Measurements from ENCODE around the gene C16orf87. TPM values are rescaled to one million over a fixed set of nuclear protein-coding genes. Genes with fewer than 3 reads are reported as not detected.

The C16orf87 gene
- total and polyA plus RNA-seq, 2 experiments from 2014 or later = 7.9 to 17.6 TPM

DNA sequence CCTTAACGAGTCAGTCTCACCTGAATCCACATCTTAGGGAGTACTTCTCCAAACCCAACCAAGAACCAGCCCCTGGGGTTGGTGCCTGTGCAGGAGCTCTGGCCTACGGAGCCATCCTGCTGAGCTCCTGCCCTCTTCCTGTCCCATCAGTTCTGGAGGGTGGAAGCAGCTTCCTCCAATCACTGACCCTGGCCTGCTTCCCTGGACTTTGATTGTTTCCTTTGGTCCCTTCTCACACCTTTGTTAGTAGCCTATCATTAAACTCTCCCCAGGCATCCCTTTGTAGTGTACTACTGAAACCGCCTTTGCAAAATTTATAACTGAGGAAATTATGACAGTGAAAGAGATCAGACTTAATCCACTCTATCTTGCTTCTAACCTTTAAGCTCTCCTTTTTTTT, 21.1 kb upstream of the C16orf87 start:
- no peak overlapping the region for H2AFZ ChIP-seq

DNA sequence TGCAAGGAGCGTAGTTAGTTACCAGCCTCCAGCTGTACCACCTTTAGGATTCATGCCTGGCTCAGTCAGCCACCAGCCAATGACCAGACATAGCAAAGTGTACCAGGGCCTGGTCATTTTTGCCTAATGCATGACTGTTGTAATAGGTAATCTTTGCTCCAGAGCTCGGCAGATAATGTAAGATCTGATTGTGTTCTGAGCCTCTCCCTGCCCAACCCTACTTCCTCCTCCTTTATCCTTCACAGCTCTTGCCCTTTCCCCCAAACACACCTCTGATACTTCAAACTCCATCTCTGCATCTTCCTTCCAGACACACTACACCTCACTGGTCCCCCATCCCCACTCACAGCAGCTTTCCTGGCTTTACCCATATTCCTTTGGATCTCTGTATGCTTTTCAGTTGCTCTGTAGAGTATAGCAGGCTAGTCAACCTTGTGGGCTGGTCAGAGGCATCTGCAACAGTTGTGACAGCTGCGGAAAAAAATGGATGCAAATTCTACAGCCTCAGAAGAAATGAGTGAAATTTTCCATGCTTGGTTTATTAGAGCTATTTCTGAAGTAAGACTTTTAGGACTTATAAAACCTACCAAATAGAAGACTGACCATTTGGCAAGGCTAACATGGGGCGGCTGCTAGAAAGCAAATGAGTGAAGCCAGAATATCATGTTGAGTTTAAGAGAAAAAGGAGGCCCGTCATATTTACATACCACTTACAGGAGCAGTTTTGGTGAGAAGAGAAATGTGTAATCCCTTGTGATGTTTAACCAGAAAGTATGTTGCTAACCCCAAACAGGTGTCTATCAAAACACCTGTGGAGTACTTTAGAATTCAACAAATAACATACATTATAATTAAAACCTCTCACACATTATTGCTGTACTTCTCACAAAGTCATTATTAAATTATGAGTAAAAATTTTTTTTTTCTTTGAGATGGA, 19.9 kb upstream of the C16orf87 start:
- TF ChIP-seq EZH2phosphoT487 (IDR thresholded peaks at IDR 0.05; ENCODE audit: insufficient read depth, low read depth) (no peak), EZH2 (IDR thresholded peaks at IDR 0.05; ENCODE audit: insufficient read depth, poor library complexity, severe bottlenecking) (no peak)
- no peaks in the 10 kb centered on the region for H3K4me1 ChIP-seq (ENCODE audit: insufficient read depth)
- no peaks in the 10 kb centered on the region for H3K36me3 ChIP-seq (ENCODE audit: low read depth)
- no peak overlapping the region for H3K4me3 ChIP-seq
- no peaks in the 10 kb centered on the region for H3K9me2 ChIP-seq (ENCODE audit: insufficient read depth)
- in situ Hi-C loops (cut with MboI) = no loop called here
- no peak overlapping the region for H3K9ac ChIP-seq
- no peaks in the 10 kb centered on the region; the same call in 1 of the 2 replicates for H3K27me3 ChIP-seq (replicated peaks; ENCODE audit: insufficient read depth)
- H3K4me2 ChIP-seq (ENCODE audit: unreplicated experiment) = no peak overlapping the region
- H2AFZ ChIP-seq = no peak overlapping the region
- WGBS, 2 experiments (ENCODE audit: low coverage in 1 of 2, low lambda C conversion rate in 2 of 2, missing lambda C conversion rate in 2 of 2) = 56 to 73% methylated on average over 5 of the region's 5 CpGs
- H3K27ac ChIP-seq = no peak overlapping the region
- DNase-seq = no peak
- no peaks in the 10 kb centered on the region for H3K79me2 ChIP-seq (ENCODE audit: insufficient read depth)
- no peaks in the 10 kb centered on the region for H3F3A ChIP-seq (ENCODE audit: insufficient read depth)
- no peaks in the 10 kb centered on the region for H4K20me1 ChIP-seq (ENCODE audit: insufficient read depth)
- H3K9me3 ChIP-seq (ENCODE audit: low read depth) = no peaks in the 10 kb centered on the region

More for the DNA sequence above, 21.1 kb upstream of the C16orf87 start:
- Histone ChIP-seq H3K9me3 (ENCODE audit: low read depth) (no peaks in the 10 kb centered on the region), H3K27ac (no peak overlapping the region), H3K79me2 (ENCODE audit: insufficient read depth) (no peaks in the 10 kb centered on the region), H3K4me3 (no peak overlapping the region), H3F3A (ENCODE audit: insufficient read depth) (peaks cover 1% of the 10 kb centered on the region; the same call in 1 of the 2 replicates), H3K27me3 (replicated peaks; ENCODE audit: insufficient read depth) (no peaks in the 10 kb centered on the region; the same call in 1 of the 2 replicates), H3K4me1 (ENCODE audit: insufficient read depth) (no peaks in the 10 kb centered on the region), H4K20me1 (ENCODE audit: insufficient read depth) (no peaks in the 10 kb centered on the region), H3K9ac (no peak overlapping the region), H3K4me2 (ENCODE audit: unreplicated experiment) (no peak overlapping the region), H3K36me3 (ENCODE audit: low read depth) (no peaks in the 10 kb centered on the region), H3K9me2 (ENCODE audit: insufficient read depth) (no peaks in the 10 kb centered on the region)
- no peak for DNase-seq
- in situ Hi-C loops (cut with MboI) = no loop called here
- no peak for TF ChIP-seq EZH2phosphoT487 (IDR thresholded peaks at IDR 0.05; ENCODE audit: insufficient read depth, low read depth)
- TF ChIP-seq EZH2 (IDR thresholded peaks at IDR 0.05; ENCODE audit: insufficient read depth, poor library complexity, severe bottlenecking) = no peak
- WGBS, 2 experiments (ENCODE audit: low coverage in 1 of 2, low lambda C conversion rate in 2 of 2, missing lambda C conversion rate in 2 of 2) = 62 to 65% methylated on average over 3 of the region's 3 CpGs

DNA sequence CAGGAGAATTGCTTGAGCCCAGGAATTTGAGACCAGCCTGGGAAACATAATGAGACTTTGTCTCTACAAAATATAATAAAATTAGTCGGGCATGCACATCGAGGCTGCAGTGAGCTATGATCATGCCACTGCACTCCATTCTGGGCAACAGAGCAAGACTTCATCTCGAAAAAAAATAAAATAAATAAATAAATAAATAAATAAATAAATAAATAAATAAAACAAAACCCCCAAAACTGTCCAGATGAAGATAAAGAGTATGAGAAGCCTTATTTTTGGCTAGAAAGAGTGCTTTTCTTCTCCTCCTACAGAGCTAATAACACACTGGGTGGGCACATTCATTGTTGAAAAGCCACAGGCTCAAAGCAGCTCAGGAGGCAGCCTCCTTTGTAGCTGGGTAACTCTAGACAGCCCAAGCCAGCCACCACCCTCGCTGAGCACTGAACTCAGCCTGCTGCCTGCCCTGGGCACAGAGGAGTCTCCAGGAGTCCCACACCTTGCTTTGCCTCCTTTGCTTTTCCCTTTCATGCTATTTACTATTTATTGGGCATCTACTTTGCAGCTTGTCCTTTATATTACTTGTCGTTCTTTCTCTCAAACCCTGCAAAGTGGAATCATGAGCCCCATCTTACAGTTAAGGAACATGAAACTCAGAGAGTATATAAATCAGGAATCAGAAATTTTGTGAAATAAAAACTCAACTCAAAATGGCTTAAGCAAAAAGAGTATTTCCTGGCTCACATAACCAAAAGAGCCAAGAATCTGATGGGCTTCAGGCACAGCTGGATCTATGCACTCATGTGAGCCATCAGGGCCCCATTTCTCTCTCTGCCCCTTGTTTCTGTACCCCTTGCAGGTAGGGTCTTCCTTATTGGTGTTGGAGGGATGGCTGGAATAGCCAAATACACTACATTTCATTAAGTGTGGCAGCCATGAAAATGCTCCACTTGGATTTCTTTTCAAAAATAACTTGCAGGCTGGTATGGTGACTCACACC, 18.1 kb upstream of the C16orf87 start:
- H3K4me3 ChIP-seq = no peak overlapping the region
- no peak for DNase-seq
- TF ChIP-seq EZH2 (IDR thresholded peaks at IDR 0.05; ENCODE audit: insufficient read depth, poor library complexity, severe bottlenecking) (no peak), EZH2phosphoT487 (IDR thresholded peaks at IDR 0.05; ENCODE audit: insufficient read depth, low read depth) (no peak)
- no peaks in the 10 kb centered on the region for H3K36me3 ChIP-seq (ENCODE audit: low read depth)
- H3K9ac ChIP-seq = no peak overlapping the region
- WGBS, 2 experiments (ENCODE audit: low coverage in 1 of 2, low lambda C conversion rate in 2 of 2, missing lambda C conversion rate in 2 of 2) = 59 to 64% methylated on average over 5 of the region's 5 CpGs
- no peak overlapping the region for H3K27ac ChIP-seq
- H3K27me3 ChIP-seq (replicated peaks; ENCODE audit: insufficient read depth) = no peaks in the 10 kb centered on the region; the same call in 1 of the 2 replicates
- H3K4me1 ChIP-seq (ENCODE audit: insufficient read depth) = no peaks in the 10 kb centered on the region
- no peaks in the 10 kb centered on the region for H3K79me2 ChIP-seq (ENCODE audit: insufficient read depth)
- in situ Hi-C loops (cut with MboI) = no loop called here
- no peaks in the 10 kb centered on the region for H3K9me2 ChIP-seq (ENCODE audit: insufficient read depth)
- no peak overlapping the region for H2AFZ ChIP-seq
- H3F3A ChIP-seq (ENCODE audit: insufficient read depth) = no peaks in the 10 kb centered on the region
- no peaks in the 10 kb centered on the region for H4K20me1 ChIP-seq (ENCODE audit: insufficient read depth)
- H3K4me2 ChIP-seq (ENCODE audit: unreplicated experiment) = no peak overlapping the region
- H3K9me3 ChIP-seq (ENCODE audit: low read depth) = no peaks in the 10 kb centered on the region

DNA sequence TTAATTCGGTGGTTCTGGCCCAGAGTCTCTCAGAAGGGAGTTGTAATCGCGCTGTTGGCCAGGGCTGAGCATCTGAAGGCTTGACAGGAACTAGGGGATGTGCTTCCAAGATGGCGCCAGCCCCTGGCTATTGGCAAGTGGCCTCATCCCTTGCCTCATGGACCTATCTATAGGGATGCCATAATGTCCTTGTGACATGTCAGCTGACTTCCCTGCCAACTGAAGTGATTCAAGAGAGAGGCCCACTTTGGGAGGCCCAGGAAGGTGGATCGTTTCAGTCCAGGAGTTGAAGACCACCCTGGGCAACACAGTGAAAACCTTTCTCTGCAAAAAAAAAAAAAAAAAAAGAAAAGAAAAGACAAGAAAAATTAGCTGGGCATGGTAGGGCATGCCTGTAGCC, 15.0 kb upstream of the C16orf87 start:
- TF ChIP-seq EZH2 (IDR thresholded peaks at IDR 0.05; ENCODE audit: insufficient read depth, poor library complexity, severe bottlenecking) (no peak), EZH2phosphoT487 (IDR thresholded peaks at IDR 0.05; ENCODE audit: insufficient read depth, low read depth) (no peak)
- Histone ChIP-seq H4K20me1 (ENCODE audit: insufficient read depth) (no peaks in the 10 kb centered on the region), H3K27ac (no peak overlapping the region), H3K27me3 (replicated peaks; ENCODE audit: insufficient read depth) (no peaks in the 10 kb centered on the region; the same call in 1 of the 2 replicates), H3F3A (ENCODE audit: insufficient read depth) (no peaks in the 10 kb centered on the region), H3K9me2 (ENCODE audit: insufficient read depth) (no peaks in the 10 kb centered on the region), H3K9ac (no peak overlapping the region), H3K36me3 (ENCODE audit: low read depth) (no peaks in the 10 kb centered on the region), H3K4me1 (ENCODE audit: insufficient read depth) (no peaks in the 10 kb centered on the region), H3K4me2 (ENCODE audit: unreplicated experiment) (no peak overlapping the region), H3K4me3 (no peak overlapping the region), H2AFZ (no peak overlapping the region), H3K9me3 (ENCODE audit: low read depth) (no peaks in the 10 kb centered on the region), H3K79me2 (ENCODE audit: insufficient read depth) (no peaks in the 10 kb centered on the region)
- DNase-seq = no peak
- 68 to 74% methylated on average over 5 of the region's 5 CpGs for WGBS, 2 experiments (ENCODE audit: low coverage in 1 of 2, low lambda C conversion rate in 2 of 2, missing lambda C conversion rate in 2 of 2)
- in situ Hi-C loops (cut with MboI) = no loop called here

Data from GM23248 (cell line).